ENCODE measurements around the gene CEP41. TPM values are rescaled to one million over a fixed set of nuclear protein-coding genes. Genes with fewer than 3 reads are reported as not detected.

The CEP41 gene, protein sequence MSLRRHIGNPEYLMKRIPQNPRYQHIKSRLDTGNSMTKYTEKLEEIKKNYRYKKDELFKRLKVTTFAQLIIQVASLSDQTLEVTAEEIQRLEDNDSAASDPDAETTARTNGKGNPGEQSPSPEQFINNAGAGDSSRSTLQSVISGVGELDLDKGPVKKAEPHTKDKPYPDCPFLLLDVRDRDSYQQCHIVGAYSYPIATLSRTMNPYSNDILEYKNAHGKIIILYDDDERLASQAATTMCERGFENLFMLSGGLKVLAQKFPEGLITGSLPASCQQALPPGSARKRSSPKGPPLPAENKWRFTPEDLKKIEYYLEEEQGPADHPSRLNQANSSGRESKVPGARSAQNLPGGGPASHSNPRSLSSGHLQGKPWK
- total RNA-seq (2014; rRNA removed; shearing (Covaris generic)) (11.5 and 17.4 TPM in 2 replicates), polyA plus RNA-seq (2016; fragmentation: Nextera tagmentation; extraction: Ambion mirVana) (25.0 and 26.2 TPM in 2 replicates)
- long read RNA-seq, full-length matches to known transcripts, result 4 of 4 reads
- long read RNA-seq, partial matches to known transcripts, result 0 of 4 reads
- long read RNA-seq, other reads (novel, unspliced or antisense), result 0 of 4 reads

DNA sequence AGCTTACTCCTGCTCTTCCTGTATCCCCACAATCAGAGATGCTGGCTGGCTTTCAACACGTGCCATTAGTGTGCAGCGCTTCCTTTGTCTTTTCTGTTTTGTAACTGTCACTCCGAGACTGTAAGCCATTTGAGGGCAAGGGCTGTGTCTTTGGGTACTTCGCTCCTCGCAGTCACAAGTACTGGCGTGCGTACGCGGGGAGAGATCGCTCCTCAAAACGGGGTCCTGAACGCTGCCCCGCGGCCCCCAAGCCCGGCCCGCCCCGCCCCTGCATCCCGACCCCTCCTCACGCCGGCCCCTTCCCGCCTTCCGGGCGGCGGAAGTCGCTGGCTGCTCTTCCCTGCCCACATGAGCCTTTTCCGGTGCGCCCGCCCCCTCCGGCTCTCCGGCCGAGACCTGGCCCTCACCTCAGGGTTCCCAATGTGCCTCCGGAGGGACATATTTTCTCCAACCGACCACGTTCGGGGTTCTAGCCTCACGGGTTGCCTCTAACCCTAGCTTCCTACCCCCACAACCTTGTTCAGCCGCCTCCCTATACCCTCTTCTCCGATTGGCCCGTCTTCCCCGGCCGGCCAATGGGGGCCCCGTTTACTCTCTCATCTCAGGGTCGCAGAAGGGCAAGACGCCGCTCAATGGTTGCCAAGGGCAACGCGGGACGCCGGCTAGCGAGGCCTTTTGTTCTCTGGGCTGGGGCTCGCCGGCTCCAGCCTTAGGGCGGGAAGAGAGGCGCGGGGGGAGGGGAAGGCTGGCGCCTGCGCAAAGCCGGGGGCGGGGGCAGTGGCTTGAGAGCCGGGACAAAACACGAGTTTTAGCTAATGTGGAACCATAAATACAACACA is at the start of gene CEP41:
Gene CEP41 (minus strand): TSS at position 490 of the 839 bp plus-strand sequence. CDS start 50 bp downstream, at position 440.
- no peaks in the 10 kb centered on the region for H3F3A ChIP-seq (replicated peaks; ENCODE audit: low read depth)
- Mint-ChIP-seq H3K4me3 (peak within 1 kb of the TSS; percentile 94), H3K9me3 (peaks cover 4% of the 10 kb centered on the region; the same call in 2 of the 3 replicates), H3K27ac (peak within 1 kb of the TSS; percentile 100), H3K27me3 (ENCODE audit: insufficient read depth, low read depth, poor library complexity) (peaks cover 10% of the 10 kb centered on the region), H3K36me3 (ENCODE audit: low read depth) (peaks cover 3% of the 10 kb centered on the region; the same call in 2 of the 3 replicates), H3K4me1 (peaks cover 19% of the 10 kb centered on the region)
- H4K20me1 ChIP-seq (replicated peaks; ENCODE audit: insufficient read depth), result no peaks in the 10 kb centered on the region
- H3K36me3 ChIP-seq (ENCODE audit: insufficient read depth), result no peaks in the 10 kb centered on the region
- ATAC-seq (peak; percentile 95), DNase-seq (ENCODE audit: low spot score) (peak; percentile 98)
- peak within 1 kb of the TSS; percentile 93; the same call in 1 of the 2 replicates for H2AFZ ChIP-seq
- no peaks in the 10 kb centered on the region for H3K79me2 ChIP-seq (replicated peaks; ENCODE audit: insufficient read depth)
- H3K4me1 ChIP-seq (ENCODE audit: insufficient read depth), result peaks cover 13% of the 10 kb centered on the region
- peak within 1 kb of the TSS; percentile 91 for H3K4me2 ChIP-seq
- H3K4me3 ChIP-seq, result peak within 1 kb of the TSS; percentile 67
- no peaks in the 10 kb centered on the region for H3K27me3 ChIP-seq (ENCODE audit: insufficient read depth)
- H3K27ac ChIP-seq (ENCODE audit: low read depth), result peak within 1 kb of the TSS; percentile 100
- TF ChIP-seq ZNF331 (CRISPR knock-in tag; IDR thresholded peaks at IDR 0.05; ENCODE audit: low read depth), result no peak
- TF ChIP-seq ZNF114 (CRISPR knock-in tag; IDR thresholded peaks at IDR 0.05), result no peak
- TF ChIP-seq POLR2AphosphoS5 (IDR thresholded peaks at IDR 0.05; ENCODE audit: low read depth), result peak; percentile 58; the same call in 1 of the 2 replicates
- TF ChIP-seq CTCF (conservative IDR thresholded peaks at IDR 0.05; ENCODE audit: low read depth in 2 of 2), result no peak
- TF ChIP-seq ETS1 (IDR thresholded peaks at IDR 0.05), result peak; percentile 41; the same call in 1 of the 2 replicates
- TF ChIP-seq EZH2 (IDR thresholded peaks at IDR 0.05; ENCODE audit: low read depth, unreplicated experiment), result no peak
- peak; percentile 32; the same call in 1 of the 2 replicates for TF ChIP-seq CREB1 (CRISPR knock-in tag; IDR thresholded peaks at IDR 0.05; ENCODE audit: low read depth)
- TF ChIP-seq EZH2phosphoT487 (IDR thresholded peaks at IDR 0.05; ENCODE audit: unreplicated experiment), result no peak
- no peak for TF ChIP-seq JUNB (IDR thresholded peaks at IDR 0.05; ENCODE audit: unreplicated experiment)
- TF ChIP-seq, protein P1, sequence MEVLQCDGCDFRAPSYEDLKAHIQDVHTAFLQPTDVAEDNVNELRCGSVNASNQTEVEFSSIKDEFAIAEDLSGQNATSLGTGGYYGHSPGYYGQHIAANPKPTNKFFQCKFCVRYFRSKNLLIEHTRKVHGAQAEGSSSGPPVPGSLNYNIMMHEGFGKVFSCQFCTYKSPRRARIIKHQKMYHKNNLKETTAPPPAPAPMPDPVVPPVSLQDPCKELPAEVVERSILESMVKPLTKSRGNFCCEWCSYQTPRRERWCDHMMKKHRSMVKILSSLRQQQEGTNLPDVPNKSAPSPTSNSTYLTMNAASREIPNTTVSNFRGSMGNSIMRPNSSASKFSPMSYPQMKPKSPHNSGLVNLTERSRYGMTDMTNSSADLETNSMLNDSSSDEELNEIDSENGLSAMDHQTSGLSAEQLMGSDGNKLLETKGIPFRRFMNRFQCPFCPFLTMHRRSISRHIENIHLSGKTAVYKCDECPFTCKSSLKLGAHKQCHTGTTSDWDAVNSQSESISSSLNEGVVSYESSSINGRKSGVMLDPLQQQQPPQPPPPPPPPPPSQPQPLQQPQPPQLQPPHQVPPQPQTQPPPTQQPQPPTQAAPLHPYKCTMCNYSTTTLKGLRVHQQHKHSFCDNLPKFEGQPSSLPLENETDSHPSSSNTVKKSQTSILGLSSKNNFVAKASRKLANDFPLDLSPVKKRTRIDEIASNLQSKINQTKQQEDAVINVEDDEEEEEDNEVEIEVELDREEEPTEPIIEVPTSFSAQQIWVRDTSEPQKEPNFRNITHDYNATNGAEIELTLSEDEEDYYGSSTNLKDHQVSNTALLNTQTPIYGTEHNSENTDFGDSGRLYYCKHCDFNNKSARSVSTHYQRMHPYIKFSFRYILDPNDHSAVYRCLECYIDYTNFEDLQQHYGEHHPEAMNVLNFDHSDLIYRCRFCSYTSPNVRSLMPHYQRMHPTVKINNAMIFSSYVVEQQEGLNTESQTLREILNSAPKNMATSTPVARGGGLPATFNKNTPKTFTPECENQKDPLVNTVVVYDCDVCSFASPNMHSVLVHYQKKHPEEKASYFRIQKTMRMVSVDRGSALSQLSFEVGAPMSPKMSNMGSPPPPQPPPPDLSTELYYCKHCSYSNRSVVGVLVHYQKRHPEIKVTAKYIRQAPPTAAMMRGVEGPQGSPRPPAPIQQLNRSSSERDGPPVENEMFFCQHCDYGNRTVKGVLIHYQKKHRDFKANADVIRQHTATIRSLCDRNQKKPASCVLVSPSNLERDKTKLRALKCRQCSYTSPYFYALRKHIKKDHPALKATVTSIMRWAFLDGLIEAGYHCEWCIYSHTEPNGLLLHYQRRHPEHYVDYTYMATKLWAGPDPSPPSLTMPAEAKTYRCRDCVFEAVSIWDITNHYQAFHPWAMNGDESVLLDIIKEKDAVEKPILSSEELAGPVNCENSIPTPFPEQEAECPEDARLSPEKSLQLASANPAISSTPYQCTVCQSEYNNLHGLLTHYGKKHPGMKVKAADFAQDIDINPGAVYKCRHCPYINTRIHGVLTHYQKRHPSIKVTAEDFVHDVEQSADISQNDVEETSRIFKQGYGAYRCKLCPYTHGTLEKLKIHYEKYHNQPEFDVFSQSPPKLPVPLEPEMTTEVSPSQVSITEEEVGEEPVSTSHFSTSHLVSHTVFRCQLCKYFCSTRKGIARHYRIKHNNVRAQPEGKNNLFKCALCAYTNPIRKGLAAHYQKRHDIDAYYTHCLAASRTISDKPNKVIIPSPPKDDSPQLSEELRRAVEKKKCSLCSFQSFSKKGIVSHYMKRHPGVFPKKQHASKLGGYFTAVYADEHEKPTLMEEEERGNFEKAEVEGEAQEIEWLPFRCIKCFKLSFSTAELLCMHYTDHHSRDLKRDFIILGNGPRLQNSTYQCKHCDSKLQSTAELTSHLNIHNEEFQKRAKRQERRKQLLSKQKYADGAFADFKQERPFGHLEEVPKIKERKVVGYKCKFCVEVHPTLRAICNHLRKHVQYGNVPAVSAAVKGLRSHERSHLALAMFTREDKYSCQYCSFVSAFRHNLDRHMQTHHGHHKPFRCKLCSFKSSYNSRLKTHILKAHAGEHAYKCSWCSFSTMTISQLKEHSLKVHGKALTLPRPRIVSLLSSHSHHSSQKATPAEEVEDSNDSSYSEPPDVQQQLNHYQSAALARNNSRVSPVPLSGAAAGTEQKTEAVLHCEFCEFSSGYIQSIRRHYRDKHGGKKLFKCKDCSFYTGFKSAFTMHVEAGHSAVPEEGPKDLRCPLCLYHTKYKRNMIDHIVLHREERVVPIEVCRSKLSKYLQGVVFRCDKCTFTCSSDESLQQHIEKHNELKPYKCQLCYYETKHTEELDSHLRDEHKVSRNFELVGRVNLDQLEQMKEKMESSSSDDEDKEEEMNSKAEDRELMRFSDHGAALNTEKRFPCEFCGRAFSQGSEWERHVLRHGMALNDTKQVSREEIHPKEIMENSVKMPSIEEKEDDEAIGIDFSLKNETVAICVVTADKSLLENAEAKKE (CRISPR knock-in tag; IDR thresholded peaks at IDR 0.05), result no peak
- no peaks in the 10 kb centered on the region for H3K9me2 ChIP-seq (ENCODE audit: insufficient read depth)

All from GM23338 (cell line).